CD4-positive, alpha-beta T cell treated with Interleukin-6 at 100 ng/mL for 8 hours (primary cell): Measurements from ENCODE around the gene NRDE2.

Experiments used
- DNase-seq: peaks from one replicate; pipeline ENCODE4 v3.0.0-alpha.2; 2020; ENCODE audit warnings: mixed read lengths, low spot score

The NRDE2 gene

GRCh38 chr14:90331497-90332270, at the start of gene NRDE2:
Gene NRDE2 (minus strand): TSS chr14:90331941. CDS start chr14:90331904, 37 bp downstream.
- peak; percentile 96 for DNase-seq

DNA sequence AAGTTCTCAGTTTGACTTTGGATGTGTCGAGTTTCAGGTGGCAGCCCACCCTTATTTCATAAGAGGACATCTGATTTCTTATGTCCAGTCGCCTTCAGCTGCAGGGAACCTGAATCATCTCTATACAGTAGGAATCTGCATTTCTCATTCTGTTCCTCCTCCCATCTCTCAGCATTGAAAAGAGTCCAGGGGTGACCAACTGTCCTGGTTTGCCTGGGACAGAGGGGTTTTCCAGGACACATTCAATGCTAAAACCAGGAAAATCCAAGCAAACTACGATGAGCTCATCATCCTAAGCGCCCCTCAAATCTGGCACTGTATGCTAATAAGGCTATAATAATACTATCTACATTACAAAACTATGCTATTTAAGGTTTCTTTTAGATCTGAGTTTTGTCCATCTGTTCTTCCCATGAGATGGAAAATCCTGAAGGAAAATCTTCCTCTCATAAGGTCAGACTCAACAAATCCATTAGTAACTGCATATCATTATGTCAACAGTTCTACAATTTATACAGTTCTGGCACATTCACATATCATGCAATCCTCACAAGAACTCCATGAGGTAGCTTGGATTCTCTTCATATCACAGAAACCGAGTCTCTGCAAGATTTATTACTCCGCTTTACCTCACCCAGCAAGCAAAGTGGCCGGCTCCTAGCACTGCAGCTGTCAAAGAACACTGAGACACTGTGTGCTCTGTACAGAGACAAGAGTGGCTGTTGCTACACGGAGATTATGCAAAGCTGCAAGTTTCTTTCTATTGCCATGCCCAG, 49.5 kb upstream of the NRDE2 start:
- DNase-seq, result no peak

DNA sequence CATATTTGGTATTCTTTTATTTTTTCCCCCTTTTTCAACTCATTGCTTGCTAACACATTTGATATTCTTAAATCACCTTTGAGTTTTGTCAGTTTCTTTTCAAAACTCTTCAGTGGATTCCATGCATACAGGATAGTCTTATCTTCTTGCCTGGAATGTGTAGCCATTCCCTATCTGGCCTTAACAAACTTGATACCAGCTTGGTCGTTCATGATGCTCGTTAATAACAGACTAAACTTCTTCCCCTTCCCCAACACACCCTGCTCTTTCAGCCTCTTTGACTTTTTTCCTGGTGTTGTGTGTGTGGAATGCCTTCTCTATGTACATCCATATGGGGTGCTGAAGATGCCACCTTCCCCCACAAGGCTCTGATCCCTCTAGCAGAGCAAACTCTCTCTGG, 47.4 kb upstream of the NRDE2 start:
- DNase-seq, result no peak

- no peak for DNase-seq
Measured at GRCh38 chr14:90378249-90378648, 46.5 kb upstream of the NRDE2 start.

DNA sequence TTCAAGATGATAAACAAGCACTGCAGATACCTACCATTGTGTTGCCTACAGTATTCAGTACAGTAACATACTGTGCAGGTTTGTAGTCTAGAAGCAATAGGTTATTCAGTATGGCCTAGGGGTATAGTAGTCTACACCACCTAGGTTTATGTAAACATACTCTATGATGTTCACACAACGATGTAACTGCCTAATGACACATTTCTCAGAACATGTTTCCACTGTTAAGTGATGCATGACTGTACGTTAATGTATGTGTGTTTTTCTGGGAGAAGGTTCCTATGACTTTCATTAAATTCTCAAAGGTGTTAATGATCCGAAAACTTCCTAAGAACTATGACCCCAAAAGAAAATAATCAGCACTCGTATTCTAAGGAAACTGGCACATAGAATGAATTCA, 44.2 kb upstream of the NRDE2 start:
- no peak for DNase-seq

DNA sequence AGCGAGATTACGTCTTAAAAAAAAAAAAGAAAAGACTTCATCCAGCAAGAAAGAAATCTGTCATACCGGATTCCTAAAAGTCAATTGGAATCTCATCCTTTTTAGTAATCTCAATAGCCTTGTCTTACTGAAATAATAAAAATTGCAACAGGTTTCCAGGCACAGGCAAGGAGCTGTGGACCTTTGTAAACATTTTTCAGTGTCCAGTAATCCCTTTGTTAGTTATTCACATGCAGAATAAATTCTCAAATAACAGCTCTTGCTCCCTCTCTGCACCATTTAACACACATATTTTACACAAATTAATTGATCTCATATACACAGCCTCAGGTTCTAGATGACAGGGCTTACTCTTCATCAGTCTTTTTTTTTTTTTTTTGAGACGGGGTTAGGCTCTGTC, 43.1 kb upstream of the NRDE2 start:
- no peak for DNase-seq

DNA sequence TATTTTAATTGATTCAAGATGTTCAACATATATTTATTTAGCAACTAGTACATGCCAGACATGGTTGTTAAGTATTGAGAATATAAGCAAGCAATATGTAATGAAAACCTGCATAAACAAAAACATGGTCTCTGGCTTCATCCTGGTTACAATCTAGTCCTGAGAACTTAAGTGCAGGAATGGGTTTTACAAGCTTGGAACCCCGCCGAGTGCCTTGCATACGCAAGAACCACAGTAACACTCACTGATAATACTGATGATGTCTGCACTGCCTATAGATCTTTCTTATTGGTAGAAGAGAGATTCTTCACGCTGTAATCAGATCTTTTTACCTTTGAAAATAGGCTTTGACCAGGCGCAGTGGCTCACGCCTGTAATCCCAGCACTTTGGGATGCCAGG, 42.1 kb upstream of the NRDE2 start:
- no peak for DNase-seq

DNA sequence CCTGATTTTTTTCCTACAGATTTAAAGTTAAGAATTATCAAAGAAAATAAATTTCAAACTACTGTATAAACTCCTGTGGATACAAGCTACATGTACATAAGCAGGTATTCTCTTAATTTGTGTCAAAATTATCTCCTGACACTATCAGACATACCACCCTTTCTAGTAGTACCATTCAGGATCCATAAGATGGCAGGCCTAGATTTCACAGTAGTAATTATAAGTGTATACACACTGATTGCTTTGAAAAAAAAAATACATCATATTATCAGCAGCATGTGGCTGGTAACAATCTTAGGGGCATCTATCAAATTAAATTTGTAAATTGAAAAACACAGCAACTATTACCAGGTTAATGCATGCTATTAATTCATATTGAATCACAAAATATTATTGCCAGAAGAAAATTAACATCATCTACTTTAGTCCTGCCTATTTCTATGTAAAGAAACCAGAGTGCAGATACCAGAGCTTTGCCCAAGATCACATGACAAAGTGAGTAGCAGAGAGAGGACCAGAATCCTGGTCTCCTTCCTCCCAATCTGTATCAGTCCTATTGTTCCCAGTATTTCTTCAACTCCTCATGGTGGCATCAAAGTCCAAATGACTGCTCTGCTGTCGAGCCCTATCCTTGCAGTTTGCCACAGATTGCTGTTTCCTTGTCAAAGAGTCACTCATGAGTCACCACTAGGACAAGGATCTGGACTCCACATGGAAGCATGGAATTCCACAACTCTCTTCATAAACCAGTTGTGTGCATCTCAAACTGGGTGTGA, 37.4 kb upstream of the NRDE2 start:
- DNase-seq, result peak; percentile 29

- no peak for DNase-seq
Measured at GRCh38 chr14:90362558-90362896, 30.8 kb upstream of the NRDE2 start.

GRCh38 chr14:90361865-90362557, 30.3 kb upstream of the NRDE2 start:
- no peak for DNase-seq

DNA sequence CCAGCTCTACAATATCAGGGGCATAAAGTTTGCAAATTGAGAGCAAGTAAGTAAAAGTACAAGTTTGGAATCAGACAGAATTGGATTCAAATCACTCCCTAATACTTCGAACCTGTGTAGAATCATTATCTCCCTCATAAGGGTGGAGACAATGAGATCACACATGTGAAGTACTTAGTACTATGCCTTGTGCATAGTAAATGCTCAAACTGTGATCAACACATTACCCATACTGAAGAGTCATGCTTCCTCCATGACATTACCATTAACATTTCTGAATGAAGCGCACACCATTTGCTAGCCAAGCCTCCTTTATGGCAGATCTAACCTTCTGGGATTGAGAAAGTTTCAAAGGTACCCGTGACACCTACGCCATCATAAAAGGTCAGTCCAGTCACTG, 26.6 kb upstream of the NRDE2 start:
- DNase-seq, result no peak

DNA sequence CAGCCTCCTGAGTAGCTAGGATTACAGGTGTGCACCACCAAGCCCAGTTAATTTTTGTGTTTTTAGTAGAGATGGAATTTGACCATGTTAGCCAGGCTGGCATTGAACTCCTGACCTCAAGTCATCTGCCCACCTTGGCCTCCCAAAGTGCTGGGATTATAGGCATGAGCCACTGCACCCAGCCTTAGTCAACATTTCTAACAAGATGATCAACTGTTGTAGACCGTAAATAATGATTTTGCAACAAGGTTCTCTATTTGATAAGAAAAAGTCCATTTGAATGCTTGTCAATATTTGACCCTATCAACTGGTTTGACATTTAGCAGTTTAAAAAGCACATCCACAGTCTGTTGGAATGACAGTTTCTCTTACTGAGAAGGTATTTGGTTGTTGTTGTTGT, 25.2 kb upstream of the NRDE2 start:
- DNase-seq, result no peak

DNA sequence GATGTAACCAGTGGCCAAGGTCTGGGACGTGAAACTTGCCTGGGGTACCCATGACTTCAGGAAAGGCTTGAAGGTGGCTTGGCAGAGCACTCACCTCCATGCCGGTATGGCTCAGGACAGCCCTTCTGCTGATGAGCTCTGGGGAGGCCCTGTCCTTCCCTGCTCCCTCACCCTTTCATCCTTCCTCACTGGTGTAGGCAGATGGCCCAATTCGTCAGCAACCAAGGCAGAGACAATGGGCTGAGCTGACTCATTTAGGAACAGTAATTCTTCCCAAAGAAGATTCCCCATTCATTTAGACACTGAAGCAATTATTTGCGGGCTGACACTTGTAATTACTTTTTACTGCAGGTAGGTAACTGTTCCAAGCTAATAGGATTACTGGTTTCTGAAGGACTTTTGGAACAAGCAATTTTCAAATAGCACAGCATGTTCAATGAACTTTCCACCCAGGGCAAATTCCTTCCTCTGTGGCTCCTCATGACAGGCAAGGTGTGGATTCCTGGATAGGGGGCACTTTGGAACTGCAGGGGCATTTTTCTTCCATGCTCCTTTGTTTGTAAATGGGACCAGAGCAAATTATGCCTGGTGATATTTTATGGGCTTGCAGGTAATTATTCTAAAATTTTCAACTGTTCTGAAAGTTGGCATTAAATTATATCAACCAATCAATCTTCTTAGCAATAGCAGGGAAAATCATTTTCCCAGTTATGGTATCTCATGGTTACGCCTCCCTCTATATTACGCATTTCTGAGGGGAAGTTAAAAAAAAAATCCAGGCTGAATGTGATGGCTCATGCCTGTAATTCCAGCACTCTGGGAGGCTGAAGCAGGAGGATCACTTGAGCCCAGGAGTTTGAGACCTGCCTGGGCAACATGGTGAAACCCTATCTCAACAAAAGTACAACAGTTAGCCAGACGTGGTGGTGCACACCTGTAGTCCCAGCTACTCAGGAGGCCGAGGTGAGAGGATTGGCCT, 24.1 kb upstream of the NRDE2 start:
- no peak for DNase-seq

GRCh38 chr14:90354551-90355298, 23.0 kb upstream of the NRDE2 start:
- DNase-seq, result no peak

- no peak for DNase-seq
Measured at GRCh38 chr14:90349739-90350138, 18.0 kb upstream of the NRDE2 start.

DNA sequence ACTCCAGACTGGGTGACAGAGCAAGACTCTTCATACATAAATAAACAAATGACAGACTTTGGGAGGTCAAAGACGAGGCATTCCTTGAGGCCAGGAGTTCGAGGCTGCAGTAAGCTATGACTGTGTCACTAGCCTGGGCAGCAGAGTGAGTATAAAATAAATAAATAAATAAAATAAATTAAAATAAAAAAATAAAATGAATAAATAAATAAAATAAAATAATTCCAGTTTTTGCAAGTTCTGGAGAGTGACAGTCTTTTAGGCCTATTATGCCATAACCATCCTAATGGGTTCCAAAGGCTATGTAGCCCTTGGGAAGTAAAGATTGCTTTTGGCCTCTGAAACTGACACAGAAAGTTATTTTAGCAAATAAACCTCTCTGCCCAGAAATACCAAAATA, 16.5 kb upstream of the NRDE2 start:
- DNase-seq, result no peak

DNA sequence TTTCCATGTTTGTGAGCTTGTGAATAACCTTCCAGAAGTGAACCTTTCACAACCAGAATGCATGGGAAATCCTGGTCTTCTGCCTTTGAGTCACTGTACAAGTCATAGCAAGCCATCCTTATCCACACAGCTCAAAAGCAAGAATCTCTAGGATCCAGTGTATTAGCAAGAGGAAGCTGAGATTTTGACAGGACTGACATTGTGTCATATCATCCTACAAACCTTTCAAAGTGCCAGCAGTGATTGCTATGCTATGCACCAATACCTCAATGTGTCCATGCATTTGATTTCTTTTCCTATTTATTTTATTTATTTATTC, 13.5 kb upstream of the NRDE2 start:
- no peak for DNase-seq

- no peak for DNase-seq
Measured at GRCh38 chr14:90344331-90345238, 12.8 kb upstream of the NRDE2 start.

DNA sequence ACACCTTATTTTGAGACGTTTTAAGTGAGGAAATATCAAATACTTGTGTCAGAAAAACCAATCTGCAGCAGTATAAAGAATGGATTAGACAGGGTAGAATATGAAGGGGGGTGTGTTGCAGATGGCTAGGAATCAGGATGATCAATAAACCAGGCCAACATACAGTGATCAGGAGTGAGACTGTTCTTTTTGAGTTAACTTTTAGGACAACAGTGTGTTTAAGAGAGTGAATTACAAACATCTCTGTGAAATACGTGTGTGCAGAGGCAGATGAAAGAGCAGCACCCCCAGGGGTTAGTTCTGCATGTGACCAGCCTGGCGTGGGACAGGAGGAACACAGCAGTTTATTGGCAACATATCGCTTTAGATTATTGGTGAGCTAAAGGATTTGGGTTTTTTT, 10.6 kb upstream of the NRDE2 start:
- no peak for DNase-seq
